Transverse colon (tissue), 4 donors: ENCODE results near the gene RPP30.

Source experiments
- CTCF ChIP-seq, 5 experiments: fragments of 200-600 bp in 3 of 5; fragments of 450-650 bp in 2 of 5; sonication (generic) in 3 of 5; IDR thresholded peaks; 1 replicate in 2 of 5; 2 replicates in 3 of 5; pipeline ENCODE4 v1.5.1; 2016 to 2017; ENCODE audit warnings: antibody characterized with exemption in 5 of 5, inconsistent platforms in 3 of 5, mild to moderate bottlenecking in 2 of 5, moderate library complexity in 1 of 5
- EP300 ChIP-seq: sonication (generic); formaldehyde crosslinking; IDR thresholded peaks from one replicate; pipeline ENCODE4 v1.6.1; 2017; ENCODE audit warnings: antibody characterized with exemption, low read depth
- POLR2A ChIP-seq: fragments of 450-650 bp; IDR thresholded peaks from one replicate; pipeline ENCODE4 v1.6.1; 2016; ENCODE audit warnings: antibody characterized with exemption, mild to moderate bottlenecking, moderate library complexity
- POLR2AphosphoS5 ChIP-seq, 3 donors: sonication (generic); formaldehyde crosslinking; IDR thresholded peaks; one replicate each; pipeline ENCODE4 v1.6.1; 2016; ENCODE audit warnings: antibody characterized with exemption in 3 of 3

- TF ChIP-seq CTCF (IDR thresholded peaks at IDR 0.05) (no peak), EP300 (no peak), POLR2A (no peak), POLR2AphosphoS5 (IDR thresholded peaks at IDR 0.05) (no peak)
Measured at GRCh38 chr10:90937645-90938258, 66.0 kb downstream of the RPP30 start.
